ENCODE measurements around the gene PTER. TPM values are rescaled to one million over a fixed set of nuclear protein-coding genes. Genes with fewer than 3 reads are reported as not detected.

Gene PTER
- total RNA-seq, 1 donor from 2014 or later, result 2.5 TPM

GRCh38 chr10:16417341-16417740, 19.5 kb upstream of the PTER start:
- TF ChIP-seq EZH2 (IDR thresholded peaks at IDR 0.05; ENCODE audit: insufficient read depth, low read length) (no peak), CTCF (IDR thresholded peaks at IDR 0.05; ENCODE audit: insufficient read depth, low read depth, low read length) (no peak)
- no peaks in the 10 kb centered on the region for H3K36me3 ChIP-seq (ENCODE audit: insufficient read depth, low read length)
- no peaks in the 10 kb centered on the region for H3K4me1 Mint-ChIP-seq (ENCODE audit: low read depth, unreplicated experiment)
- no peaks in the 10 kb centered on the region for H3K79me2 ChIP-seq (ENCODE audit: insufficient read depth, low read length)
- no peaks in the 10 kb centered on the region for H3K36me3 Mint-ChIP-seq (ENCODE audit: low read depth, unreplicated experiment)
- no peaks in the 10 kb centered on the region for H3K4me1 ChIP-seq (ENCODE audit: insufficient read depth, low read length)
- no peak for DNase-seq (ENCODE audit: low read depth)
- no peaks in the 10 kb centered on the region for H3K27me3 Mint-ChIP-seq (ENCODE audit: low read depth, unreplicated experiment)
- no peak overlapping the region for H3K27ac ChIP-seq (ENCODE audit: low read depth, low read length)
- no peak overlapping the region for H3K4me2 ChIP-seq (ENCODE audit: low read length)
- H3K9me3 ChIP-seq (ENCODE audit: insufficient read depth, low read depth, low read length), result no peaks in the 10 kb centered on the region
- no peak overlapping the region for H3K27ac Mint-ChIP-seq (ENCODE audit: unreplicated experiment)
- FAIRE-seq, result no peak
- H3K9me3 Mint-ChIP-seq (ENCODE audit: unreplicated experiment), result no peaks in the 10 kb centered on the region
- no peaks in the 10 kb centered on the region for H3K27me3 ChIP-seq (ENCODE audit: insufficient read depth, low read length)
- no peak overlapping the region for H3K9ac ChIP-seq (ENCODE audit: low read length)
- no peak overlapping the region for H2AFZ ChIP-seq (ENCODE audit: low read depth, low read length)
- no peak overlapping the region for H3K4me3 ChIP-seq (ENCODE audit: insufficient read depth, low read depth, low read length)
- no peaks in the 10 kb centered on the region for H4K20me1 ChIP-seq (ENCODE audit: insufficient read depth, low read length)
- H3K4me3 Mint-ChIP-seq (ENCODE audit: unreplicated experiment), result no peak overlapping the region

GRCh38 chr10:16423599-16423998, 13.2 kb upstream of the PTER start:
- H3K9me3 ChIP-seq (ENCODE audit: insufficient read depth, low read depth, low read length), result no peaks in the 10 kb centered on the region
- FAIRE-seq (no peak), DNase-seq (ENCODE audit: low read depth) (no peak)
- H3K4me1 Mint-ChIP-seq (ENCODE audit: low read depth, unreplicated experiment), result peaks cover 6% of the 10 kb centered on the region
- no peak overlapping the region for H3K9ac ChIP-seq (ENCODE audit: low read length)
- no peaks in the 10 kb centered on the region for H3K27me3 Mint-ChIP-seq (ENCODE audit: low read depth, unreplicated experiment)
- H3K36me3 ChIP-seq (ENCODE audit: insufficient read depth, low read length), result no peaks in the 10 kb centered on the region
- no peaks in the 10 kb centered on the region for H3K36me3 Mint-ChIP-seq (ENCODE audit: low read depth, unreplicated experiment)
- no peak overlapping the region for H3K27ac ChIP-seq (ENCODE audit: low read depth, low read length)
- H3K79me2 ChIP-seq (ENCODE audit: insufficient read depth, low read length), result no peaks in the 10 kb centered on the region
- H3K4me2 ChIP-seq (ENCODE audit: low read length), result no peak overlapping the region
- H3K27me3 ChIP-seq (ENCODE audit: insufficient read depth, low read length), result no peaks in the 10 kb centered on the region
- no peak overlapping the region for H3K4me3 Mint-ChIP-seq (ENCODE audit: unreplicated experiment)
- no peaks in the 10 kb centered on the region for H3K4me1 ChIP-seq (ENCODE audit: insufficient read depth, low read length)
- no peak overlapping the region for H3K4me3 ChIP-seq (ENCODE audit: insufficient read depth, low read depth, low read length)
- no peaks in the 10 kb centered on the region for H4K20me1 ChIP-seq (ENCODE audit: insufficient read depth, low read length)
- peaks cover 4% of the 10 kb centered on the region for H3K9me3 Mint-ChIP-seq (ENCODE audit: unreplicated experiment)
- no peak overlapping the region for H2AFZ ChIP-seq (ENCODE audit: low read depth, low read length)
- TF ChIP-seq CTCF (IDR thresholded peaks at IDR 0.05; ENCODE audit: insufficient read depth, low read depth, low read length), result no peak
- no peak for TF ChIP-seq EZH2 (IDR thresholded peaks at IDR 0.05; ENCODE audit: insufficient read depth, low read length)
- no peak overlapping the region for H3K27ac Mint-ChIP-seq (ENCODE audit: unreplicated experiment)

GRCh38 chr10:16425449-16425848, 11.4 kb upstream of the PTER start:
- H4K20me1 ChIP-seq (ENCODE audit: insufficient read depth, low read length), result no peaks in the 10 kb centered on the region
- no peak for TF ChIP-seq CTCF (IDR thresholded peaks at IDR 0.05; ENCODE audit: insufficient read depth, low read depth, low read length)
- TF ChIP-seq EZH2 (IDR thresholded peaks at IDR 0.05; ENCODE audit: insufficient read depth, low read length), result no peak
- Mint-ChIP-seq H3K36me3 (ENCODE audit: low read depth, unreplicated experiment) (no peaks in the 10 kb centered on the region), H3K27ac (ENCODE audit: unreplicated experiment) (no peak overlapping the region), H3K27me3 (ENCODE audit: low read depth, unreplicated experiment) (no peaks in the 10 kb centered on the region), H3K4me1 (ENCODE audit: low read depth, unreplicated experiment) (peaks cover 6% of the 10 kb centered on the region), H3K4me3 (ENCODE audit: unreplicated experiment) (no peak overlapping the region), H3K9me3 (ENCODE audit: unreplicated experiment) (peaks cover 4% of the 10 kb centered on the region)
- H3K79me2 ChIP-seq (ENCODE audit: insufficient read depth, low read length), result no peaks in the 10 kb centered on the region
- H3K9me3 ChIP-seq (ENCODE audit: insufficient read depth, low read depth, low read length), result no peaks in the 10 kb centered on the region
- no peak overlapping the region for H3K4me2 ChIP-seq (ENCODE audit: low read length)
- no peak overlapping the region for H3K9ac ChIP-seq (ENCODE audit: low read length)
- no peaks in the 10 kb centered on the region for H3K27me3 ChIP-seq (ENCODE audit: insufficient read depth, low read length)
- no peaks in the 10 kb centered on the region for H3K36me3 ChIP-seq (ENCODE audit: insufficient read depth, low read length)
- FAIRE-seq, result no peak
- H2AFZ ChIP-seq (ENCODE audit: low read depth, low read length), result no peak overlapping the region
- DNase-seq (ENCODE audit: low read depth), result no peak
- H3K4me1 ChIP-seq (ENCODE audit: insufficient read depth, low read length), result no peaks in the 10 kb centered on the region
- no peak overlapping the region for H3K4me3 ChIP-seq (ENCODE audit: insufficient read depth, low read depth, low read length)
- no peak overlapping the region for H3K27ac ChIP-seq (ENCODE audit: low read depth, low read length)

Measured in astrocyte (in vitro differentiated cells and primary cell).